K562 (cell line): Measurements from ENCODE around the gene OAT. TPM values are rescaled to one million over a fixed set of nuclear protein-coding genes. Genes with fewer than 3 reads are reported as not detected.

ENCODE experiments used
- HNRNPUL1 ChIP-seq: fragments of 200-400 bp; formaldehyde crosslinking; IDR thresholded peaks from 2 replicates; pipeline ENCODE4 v1.6.1; 2017; ENCODE audit warnings: low read length
- KDM4B ChIP-seq, 2 experiments: fragments of 450-650 bp in 1 of 2; sonication (generic) in 1 of 2; IDR thresholded peaks; 2 replicates each; pipeline ENCODE4 v1.6.1; 2016 to 2017; ENCODE audit warnings: borderline replicate concordance in 2 of 2, antibody characterized with exemption in 1 of 2, low read depth in 1 of 2, mild to moderate bottlenecking in 1 of 2
- KLF13 ChIP-seq: fragments of 450-650 bp; IDR thresholded peaks from 2 replicates; pipeline ENCODE4 v1.6.1; 2016; ENCODE audit warnings: missing genetic modification characterization, low read depth, mild to moderate bottlenecking, missing compliant biosample characterization, moderate library complexity, borderline replicate concordance
- ZNF134 ChIP-seq: fragments of 250-450 bp; sonication (Bioruptor Pico); conservative IDR thresholded peaks from 2 replicates; pipeline ENCODE4 v1.4.0; 2020
- ZNF707 ChIP-seq: fragments of 250-450 bp; sonication (Bioruptor Pico); conservative IDR thresholded peaks from 2 replicates; pipeline ENCODE4 v1.8.0; 2022; ENCODE audit warnings: inconsistent platforms, mild to moderate bottlenecking, moderate library complexity
- ZSCAN29 ChIP-seq: fragments of 450-650 bp; IDR thresholded peaks from 2 replicates; pipeline ENCODE4 v1.6.1; 2017
- polyA plus RNA-seq, 8 experiments: library from polyadenylated mRNA; depleted of rRNA in 4 of 8; stranded (reverse) in 5 of 8; unstranded in 3 of 8; fragments of >200 nt; fragmentation: Nextera tagmentation in 2 of 8; fragmentation: Illumina TruSeq in 1 of 8; extraction: Ambion mirVana in 2 of 8; extraction: Trizol in 1 of 8; gene quantifications; 2 replicates each; pipeline versions ENCODE4 v1.2.1 to v1.2.3, GENCODE V29; 2011 to 2014; ENCODE audit warnings: inconsistent platforms in 1 of 8, missing spikeins in 1 of 8
- total RNA-seq, 7 experiments: library from RNA; depleted of rRNA in 6 of 7; stranded (reverse); fragments of >200 nt in 6 of 7; fragmentation: Illumina TruSeq in 2 of 7; extraction: Trizol in 2 of 7; gene quantifications; 2 replicates each; pipeline versions ENCODE4 v1.2.1 to v1.2.3, GENCODE V29; 2011 to 2021; ENCODE audit warnings: low replicate concordance in 1 of 7
- TF ChIP-seq, protein P1 (sequence below): sonication (generic); formaldehyde crosslinking; IDR thresholded peaks from 2 replicates; pipeline ENCODE4 v1.8.0; 2023; ENCODE audit warnings: missing genetic modification reagents, mild to moderate bottlenecking, borderline replicate concordance
- TF ChIP-seq, protein P2 (sequence below), 2 experiments: fragments of 250-450 bp in 1 of 2; fragments of 450-650 bp in 1 of 2; sonication (Bioruptor Pico) in 1 of 2; IDR thresholded peaks; 2 replicates each; pipeline versions ENCODE4 v1.6.1 to v1.8.0; 2016 to 2021; ENCODE audit warnings: mild to moderate bottlenecking in 2 of 2, moderate library complexity in 2 of 2, missing compliant biosample characterization in 1 of 2, missing genetic modification characterization in 1 of 2
- TF ChIP-seq, protein P3 (sequence below): IDR thresholded peaks from 2 replicates; pipeline ENCODE4 v1.6.1; 2011; ENCODE audit not compliant: insufficient read length; ENCODE audit errors: extremely low read depth

Gene OAT
- total and polyA plus RNA-seq, 9 of the 15 experiments (the other 6 are each of a cell fraction or from before 2014, with no cell fraction given), result 100 to 312 (median 163) TPM

DNA sequence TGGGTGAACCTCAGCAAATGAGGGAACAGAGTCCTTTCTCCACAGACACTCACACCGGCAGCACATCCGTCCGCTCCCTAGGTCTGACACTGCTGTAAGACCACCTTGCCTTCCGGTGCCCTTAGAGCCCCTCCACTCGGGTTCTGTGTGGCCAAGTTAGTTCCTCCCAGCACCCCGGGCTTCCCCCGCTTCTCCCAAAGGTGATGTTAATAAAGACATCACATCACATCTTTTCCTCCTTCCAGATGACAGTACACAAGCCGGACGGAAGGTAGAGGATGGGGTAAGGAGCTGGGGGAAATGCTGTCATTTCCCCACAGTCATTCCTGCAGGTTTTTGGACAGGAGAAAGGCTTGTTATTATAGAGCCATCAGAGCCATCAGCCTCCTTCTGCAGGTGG lies 42.3 kb downstream of the OAT start (continued):
- TF ChIP-seq, protein P1, sequence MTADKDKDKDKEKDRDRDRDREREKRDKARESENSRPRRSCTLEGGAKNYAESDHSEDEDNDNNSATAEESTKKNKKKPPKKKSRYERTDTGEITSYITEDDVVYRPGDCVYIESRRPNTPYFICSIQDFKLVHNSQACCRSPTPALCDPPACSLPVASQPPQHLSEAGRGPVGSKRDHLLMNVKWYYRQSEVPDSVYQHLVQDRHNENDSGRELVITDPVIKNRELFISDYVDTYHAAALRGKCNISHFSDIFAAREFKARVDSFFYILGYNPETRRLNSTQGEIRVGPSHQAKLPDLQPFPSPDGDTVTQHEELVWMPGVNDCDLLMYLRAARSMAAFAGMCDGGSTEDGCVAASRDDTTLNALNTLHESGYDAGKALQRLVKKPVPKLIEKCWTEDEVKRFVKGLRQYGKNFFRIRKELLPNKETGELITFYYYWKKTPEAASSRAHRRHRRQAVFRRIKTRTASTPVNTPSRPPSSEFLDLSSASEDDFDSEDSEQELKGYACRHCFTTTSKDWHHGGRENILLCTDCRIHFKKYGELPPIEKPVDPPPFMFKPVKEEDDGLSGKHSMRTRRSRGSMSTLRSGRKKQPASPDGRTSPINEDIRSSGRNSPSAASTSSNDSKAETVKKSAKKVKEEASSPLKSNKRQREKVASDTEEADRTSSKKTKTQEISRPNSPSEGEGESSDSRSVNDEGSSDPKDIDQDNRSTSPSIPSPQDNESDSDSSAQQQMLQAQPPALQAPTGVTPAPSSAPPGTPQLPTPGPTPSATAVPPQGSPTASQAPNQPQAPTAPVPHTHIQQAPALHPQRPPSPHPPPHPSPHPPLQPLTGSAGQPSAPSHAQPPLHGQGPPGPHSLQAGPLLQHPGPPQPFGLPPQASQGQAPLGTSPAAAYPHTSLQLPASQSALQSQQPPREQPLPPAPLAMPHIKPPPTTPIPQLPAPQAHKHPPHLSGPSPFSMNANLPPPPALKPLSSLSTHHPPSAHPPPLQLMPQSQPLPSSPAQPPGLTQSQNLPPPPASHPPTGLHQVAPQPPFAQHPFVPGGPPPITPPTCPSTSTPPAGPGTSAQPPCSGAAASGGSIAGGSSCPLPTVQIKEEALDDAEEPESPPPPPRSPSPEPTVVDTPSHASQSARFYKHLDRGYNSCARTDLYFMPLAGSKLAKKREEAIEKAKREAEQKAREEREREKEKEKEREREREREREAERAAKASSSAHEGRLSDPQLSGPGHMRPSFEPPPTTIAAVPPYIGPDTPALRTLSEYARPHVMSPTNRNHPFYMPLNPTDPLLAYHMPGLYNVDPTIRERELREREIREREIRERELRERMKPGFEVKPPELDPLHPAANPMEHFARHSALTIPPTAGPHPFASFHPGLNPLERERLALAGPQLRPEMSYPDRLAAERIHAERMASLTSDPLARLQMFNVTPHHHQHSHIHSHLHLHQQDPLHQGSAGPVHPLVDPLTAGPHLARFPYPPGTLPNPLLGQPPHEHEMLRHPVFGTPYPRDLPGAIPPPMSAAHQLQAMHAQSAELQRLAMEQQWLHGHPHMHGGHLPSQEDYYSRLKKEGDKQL, result no peak
- TF ChIP-seq ZSCAN29 (no peak), ZNF134 (CRISPR knock-in tag) (no peak), KLF13 (tag) (no peak), ZNF707 (CRISPR knock-in tag) (no peak), HNRNPUL1 (no peak), KDM4B (IDR thresholded peaks at IDR 0.05; ENCODE audit: borderline replicate concordance in 2 of 2, low read depth in 1 of 2) (no peak)
- TF ChIP-seq, protein P2, sequence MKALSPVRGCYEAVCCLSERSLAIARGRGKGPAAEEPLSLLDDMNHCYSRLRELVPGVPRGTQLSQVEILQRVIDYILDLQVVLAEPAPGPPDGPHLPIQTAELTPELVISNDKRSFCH (CRISPR knock-in tag; IDR thresholded peaks at IDR 0.05), result no peak
- TF ChIP-seq, protein P2 (tag; IDR thresholded peaks at IDR 0.05), result no peak
- TF ChIP-seq, protein P3, sequence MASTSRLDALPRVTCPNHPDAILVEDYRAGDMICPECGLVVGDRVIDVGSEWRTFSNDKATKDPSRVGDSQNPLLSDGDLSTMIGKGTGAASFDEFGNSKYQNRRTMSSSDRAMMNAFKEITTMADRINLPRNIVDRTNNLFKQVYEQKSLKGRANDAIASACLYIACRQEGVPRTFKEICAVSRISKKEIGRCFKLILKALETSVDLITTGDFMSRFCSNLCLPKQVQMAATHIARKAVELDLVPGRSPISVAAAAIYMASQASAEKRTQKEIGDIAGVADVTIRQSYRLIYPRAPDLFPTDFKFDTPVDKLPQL, result no peak
